Ammon's horn (tissue), 1 donor: ENCODE data around the gene CCZ1.
"Not testable (repeated sequence)": the region's sequence is repeated elsewhere in the genome, so short reads cannot be mapped to it uniquely, and the experiment has no call there.

Experiments used
- DNase-seq: peaks from one replicate; pipeline ENCODE4 v3.0.0-alpha.2; 2016; ENCODE audit warnings: low spot score

CCZ1 gene

DNA sequence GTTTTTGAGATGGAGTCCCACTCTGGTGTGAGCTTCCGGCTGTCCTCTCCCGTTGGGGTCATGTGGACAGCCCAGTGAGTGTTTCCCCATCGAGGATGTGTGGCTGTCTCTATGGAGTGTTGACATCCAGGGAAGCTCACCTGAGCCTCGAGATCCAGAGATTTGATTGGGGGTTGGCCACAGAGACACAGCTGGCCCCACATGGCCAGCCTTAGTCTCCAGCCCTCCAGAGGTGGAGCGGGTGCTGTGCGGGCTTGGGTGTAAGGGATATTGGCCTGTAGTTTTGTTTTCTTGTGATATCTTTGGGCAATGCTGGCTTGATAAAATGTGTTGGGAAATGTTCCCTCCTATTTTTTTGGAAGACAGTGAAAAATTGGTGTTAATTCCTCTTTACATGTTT lies 18.0 kb downstream of the CCZ1 start:
- not testable (repeated sequence) for DNase-seq

DNA sequence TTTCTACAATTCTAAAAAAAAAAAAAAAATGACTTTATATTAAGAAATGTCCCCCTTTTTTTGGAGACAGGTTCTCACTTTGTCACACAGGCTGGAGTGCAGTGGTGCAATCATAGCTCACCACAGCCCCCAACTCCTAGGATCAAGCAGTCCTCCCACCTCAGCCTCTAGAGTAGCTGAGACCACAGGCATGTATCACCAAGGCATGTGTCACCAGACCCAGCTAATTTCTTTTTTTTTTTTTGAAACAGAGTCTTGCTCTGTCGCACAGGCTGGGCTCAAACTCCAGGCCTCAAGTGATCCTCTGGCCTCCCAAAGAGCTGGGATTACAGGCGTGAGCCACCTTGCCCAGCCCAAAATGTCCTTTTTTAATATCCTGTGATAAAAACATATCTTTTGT lies 25.6 kb downstream of the CCZ1 start:
- DNase-seq, result not testable (repeated sequence)

DNA sequence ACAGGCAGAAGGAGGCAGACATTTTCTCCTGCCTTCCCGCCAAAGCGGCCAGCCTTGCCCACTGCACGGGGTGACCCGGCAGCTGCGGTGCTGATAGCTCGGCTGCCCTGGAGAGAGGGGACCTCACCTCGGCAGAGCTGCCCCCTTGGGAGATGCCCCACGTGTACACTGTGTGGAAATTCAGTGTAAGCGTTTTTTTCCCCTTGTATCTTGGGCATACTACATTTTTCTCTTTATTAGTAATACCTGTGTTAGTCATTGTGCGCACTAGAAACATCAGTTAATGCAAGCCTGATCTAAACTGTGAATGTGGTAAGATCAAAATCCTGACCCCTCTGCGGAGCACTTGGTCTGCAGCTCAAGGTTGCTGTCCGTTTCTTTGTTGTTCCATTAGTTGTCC lies 26.1 kb downstream of the CCZ1 start:
- not testable (repeated sequence) for DNase-seq

DNA sequence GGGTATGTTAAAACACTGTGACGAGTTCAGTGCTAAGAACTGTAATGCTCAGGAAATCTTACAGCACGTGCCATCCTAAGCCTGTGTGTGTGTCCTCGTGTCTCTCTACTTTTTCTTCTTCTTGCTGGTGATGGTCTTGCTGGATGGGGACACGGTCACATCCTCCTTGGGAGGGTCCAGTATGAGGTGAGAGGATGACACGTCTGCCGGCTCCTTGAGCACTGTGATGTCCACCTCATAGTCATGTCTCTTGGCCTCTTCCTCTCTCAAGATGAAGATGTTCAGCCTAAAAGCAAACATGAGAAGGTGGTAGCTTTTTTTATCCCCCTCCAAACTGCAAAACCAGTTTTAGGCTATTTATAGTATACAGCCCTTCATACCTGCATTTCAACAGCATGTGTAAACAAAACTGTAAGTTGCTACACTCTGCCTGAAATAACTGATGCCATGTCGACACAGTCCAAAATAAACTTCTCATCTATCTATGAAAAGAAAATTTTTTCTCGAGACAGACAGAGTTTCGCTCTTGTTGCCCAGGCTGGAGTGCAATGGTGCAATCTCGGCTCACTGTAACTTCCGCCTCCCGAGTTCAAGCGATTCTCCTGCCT lies 27.8 kb downstream of the CCZ1 start:
- not testable (repeated sequence) for DNase-seq

DNA sequence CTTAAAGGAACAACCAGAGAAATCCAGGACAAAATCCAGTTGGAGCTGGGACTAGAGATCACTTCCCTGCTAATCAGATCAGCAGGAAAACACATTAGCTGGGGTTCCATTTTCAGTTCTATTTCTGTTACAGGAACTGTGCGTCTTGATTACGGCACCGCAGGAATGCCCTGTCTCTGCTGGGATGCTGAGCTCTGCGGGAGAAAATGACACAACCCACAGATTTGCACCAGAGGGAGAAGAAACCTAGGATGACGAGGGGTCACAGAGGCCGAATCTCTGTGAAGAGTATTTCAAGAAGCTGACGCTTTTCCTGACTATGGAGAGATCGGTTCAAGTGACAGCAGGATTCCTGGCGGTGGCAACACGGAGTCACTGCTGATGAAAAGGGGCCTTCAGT lies 31.8 kb downstream of the CCZ1 start:
- DNase-seq, result not testable (repeated sequence)

DNA sequence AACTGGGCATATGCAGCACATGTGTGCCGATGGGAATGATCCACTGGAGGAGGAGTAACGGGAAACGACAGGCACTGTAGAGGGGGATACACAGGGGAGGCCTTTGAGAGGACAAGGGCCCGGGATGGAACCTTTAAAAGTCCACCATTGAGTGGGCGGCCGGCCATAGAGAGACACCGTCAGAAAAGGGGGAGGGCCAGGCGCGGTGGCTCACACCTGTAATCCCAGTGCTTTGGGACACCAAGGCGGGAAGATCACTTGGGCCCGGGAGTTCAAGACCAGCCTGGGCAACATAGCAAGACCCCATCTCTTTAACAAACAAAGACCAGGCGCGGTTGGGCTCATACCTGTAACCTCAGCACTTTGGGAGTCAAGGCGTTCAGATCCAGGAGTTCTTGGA lies 32.7 kb downstream of the CCZ1 start:
- not testable (repeated sequence) for DNase-seq

DNA sequence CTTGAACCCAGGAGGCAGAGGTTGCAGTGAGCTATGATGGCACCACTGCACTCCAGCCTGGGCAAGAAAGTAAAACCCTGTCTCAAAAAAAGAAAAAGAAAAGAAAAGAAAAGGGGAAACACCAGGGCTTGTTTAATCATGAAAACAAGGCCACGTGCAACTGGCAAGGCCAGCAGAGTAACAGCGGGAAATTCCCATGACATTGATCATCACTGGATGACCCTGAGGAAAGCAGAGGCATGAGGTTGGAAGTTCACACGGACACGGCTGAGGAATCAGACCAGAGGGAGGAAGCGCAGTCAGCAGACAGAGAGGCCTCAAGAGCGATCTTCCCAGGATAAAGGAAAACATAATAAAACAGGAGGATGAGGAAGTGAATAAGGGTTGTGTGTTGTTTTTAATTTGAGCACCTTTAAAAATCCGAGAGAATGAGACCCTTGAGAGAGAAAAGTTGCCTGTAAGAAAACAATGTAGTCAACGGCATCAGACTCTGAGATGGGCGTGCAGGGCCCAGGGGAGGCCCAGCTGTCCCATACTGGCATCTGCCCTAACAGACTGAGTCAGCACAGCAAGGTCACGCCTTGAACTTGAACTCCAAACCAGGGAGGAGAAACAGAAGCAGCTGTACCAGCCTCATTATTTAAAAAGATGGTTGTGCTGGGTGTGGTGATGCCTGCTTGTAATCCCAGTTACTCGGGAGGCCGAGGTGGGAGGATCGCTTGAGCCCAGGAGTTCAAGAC lies 33.5 kb downstream of the CCZ1 start:
- not testable (repeated sequence) for DNase-seq

DNA sequence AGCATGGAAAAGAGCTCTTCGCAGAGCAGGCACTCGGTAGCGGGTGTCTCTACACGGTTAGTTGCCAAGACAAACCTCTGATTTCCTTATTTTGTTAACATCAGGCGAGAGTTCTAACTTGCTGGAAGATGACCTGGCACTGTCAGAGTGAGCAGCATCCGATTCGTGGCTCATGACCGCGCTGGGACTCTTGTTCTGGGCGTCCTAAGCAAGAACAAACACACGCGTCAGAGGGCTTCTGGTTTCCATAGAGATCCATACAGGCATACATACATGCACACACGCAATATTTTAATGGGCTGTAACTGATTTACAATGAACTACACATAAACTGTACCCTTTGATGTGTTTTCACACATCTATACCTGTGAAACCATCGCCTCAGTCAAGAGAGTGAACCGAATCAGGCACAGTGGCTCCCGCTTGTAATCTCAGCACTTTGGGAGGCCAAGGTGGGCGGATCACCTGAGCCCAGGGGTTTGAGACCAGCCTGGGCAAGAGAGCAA lies 36.5 kb downstream of the CCZ1 start:
- not testable (repeated sequence) for DNase-seq

DNA sequence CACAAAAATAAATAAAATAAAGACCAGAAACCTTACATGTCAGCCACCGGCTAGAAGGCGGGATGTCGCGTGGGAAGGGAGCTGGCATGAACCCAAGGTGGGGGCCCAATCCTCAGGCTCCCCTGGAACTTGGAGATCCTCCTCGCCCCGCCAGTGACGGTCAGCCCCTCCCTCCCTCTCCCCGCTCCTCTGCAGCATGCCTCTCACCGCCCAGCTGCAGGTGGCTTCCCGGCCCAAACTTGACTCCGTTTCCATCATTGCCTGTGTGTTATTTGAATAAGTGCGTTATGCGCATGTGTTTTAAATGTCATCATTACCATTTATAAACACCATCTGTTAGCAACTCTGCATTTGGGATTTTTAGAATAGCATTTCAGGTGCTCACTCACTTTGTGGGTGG lies 64.7 kb downstream of the CCZ1 start:
- not testable (repeated sequence) for DNase-seq

DNA sequence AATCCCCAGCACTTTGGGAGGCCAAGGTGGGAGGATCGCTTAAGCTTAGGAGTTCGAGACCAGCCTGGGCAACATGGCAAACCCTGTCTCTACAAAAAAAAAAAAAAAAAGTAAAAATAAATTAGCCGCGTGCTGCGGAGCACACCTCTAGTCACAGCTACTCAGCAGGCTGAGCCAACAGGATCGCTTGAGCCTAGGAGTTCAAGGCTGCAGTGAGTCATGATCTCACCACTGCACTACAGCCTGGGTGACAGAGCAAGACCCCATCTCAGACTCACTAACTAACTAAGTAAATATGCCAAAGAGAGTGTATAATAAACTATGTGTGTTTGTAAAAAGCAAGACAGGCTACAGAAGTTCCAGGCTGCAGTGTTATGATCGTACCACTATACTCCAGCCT lies 65.3 kb downstream of the CCZ1 start:
- not testable (repeated sequence) for DNase-seq

DNA sequence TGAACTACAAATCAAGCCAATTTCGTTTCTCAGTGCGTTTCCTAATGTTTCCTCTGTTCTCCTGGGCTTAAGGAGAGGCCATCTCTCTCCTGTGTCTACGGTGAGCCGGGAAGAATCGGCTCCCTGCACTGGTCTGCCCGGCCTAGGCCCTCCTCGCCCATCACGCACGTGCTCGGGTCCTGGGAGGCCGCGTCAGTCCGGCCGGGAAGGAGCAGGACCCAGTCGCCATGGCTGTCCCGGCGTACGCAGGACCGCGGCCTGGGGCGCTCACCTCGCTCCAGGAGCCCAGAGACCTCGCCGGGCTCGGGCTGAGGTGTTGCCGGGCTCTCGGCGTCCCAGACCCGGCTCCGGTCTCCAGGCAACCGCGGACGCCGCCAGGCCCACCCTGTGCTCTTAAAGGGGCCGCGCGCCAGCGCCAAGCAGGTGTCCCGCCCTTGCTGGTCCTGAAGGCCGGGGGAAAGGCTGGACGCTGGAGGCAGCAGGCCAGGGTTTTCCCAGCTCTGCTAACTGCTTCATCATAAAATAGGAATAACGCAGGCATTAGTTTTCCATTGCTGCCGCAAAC lies 71.9 kb downstream of the CCZ1 start, which contains the start of gene RSPH10B:
RSPH10B (minus strand) TSS at position 343 of the 565 bp plus-strand sequence. CDS start 3,573 bp downstream, outside the sequence.
- not testable (repeated sequence) for DNase-seq

DNA sequence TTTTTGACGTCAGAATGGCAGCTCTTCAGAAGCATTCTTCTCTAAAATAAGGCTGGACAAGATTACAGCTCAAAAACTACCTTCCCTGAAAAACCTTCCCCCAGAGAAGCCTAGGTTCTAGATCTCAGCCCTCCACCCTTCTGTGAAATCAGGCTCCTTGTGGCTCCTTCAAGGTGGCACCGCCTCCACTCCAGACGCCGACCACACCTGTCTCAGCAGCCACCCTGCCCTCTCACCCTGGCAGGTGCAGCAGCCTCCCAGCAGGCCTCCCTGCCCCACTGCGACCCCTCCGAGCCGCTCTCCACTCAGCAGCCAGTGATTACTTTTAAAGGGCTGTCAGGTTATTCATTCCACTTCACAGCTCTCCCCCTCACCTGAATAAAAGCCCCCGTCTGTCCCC lies 75.0 kb downstream of the CCZ1 start:
- DNase-seq, result not testable (repeated sequence)
